Measurements from ENCODE around the gene KANK3. TPM values are rescaled to one million over a fixed set of nuclear protein-coding genes. Genes with fewer than 3 reads are reported as not detected.

KANK3 gene
- total and polyA plus RNA-seq, 9 of the 15 experiments (the other 6 are each of a cell fraction or from before 2014, with no cell fraction given) = 0.03 to 0.40 (median 0.08) TPM; not detected in 6

DNA sequence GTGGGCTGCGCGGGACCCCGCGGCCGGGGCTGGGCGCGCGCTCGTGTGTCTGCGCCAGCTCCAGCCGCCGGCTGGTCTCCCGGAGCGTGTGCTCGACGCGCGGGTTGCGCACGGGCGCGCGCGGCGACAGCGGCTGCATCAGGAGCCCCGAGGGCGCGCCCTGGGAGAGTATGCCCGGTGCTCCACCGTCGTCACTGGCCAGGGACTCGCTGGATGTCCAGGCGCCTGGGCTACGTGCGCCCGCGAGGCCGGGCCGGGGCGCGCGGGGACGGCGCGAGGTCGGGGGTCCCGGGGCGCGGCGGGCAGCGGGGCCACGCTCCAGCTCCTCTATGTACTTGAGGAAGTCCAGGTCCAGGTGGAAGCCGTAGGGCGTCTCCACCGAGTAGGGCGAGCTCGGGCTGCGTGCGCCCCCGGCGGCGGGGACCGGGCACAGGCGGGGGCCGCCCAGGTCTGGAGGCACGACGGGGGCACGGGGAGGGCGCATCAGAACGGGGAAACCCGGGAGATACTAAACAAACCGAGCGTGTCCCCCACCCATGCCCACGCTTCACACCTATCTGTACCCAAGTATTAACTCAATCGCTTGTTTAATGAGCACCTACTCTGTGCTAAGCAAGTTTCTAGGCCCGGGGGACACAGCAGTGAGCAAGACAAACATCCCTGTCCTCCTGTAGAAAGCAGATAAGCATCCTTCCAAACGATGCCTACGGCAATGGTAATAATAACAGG, 7.6 kb downstream of the KANK3 start:
- no peaks in the 10 kb centered on the region for H4K20me1 ChIP-seq (replicated peaks; ENCODE audit: control insufficient read depth, insufficient read depth, low read length)
- no peaks in the 10 kb centered on the region for H3K9me3 ChIP-seq (replicated peaks; ENCODE audit: control insufficient read depth, insufficient read depth, low read depth, low read length)
- H3K27ac ChIP-seq (ENCODE audit: extremely low read depth, low read depth, low read length) = no peak overlapping the region
- DNase-seq (ENCODE audit: extremely low read depth in 1 of 4, low spot score in 3 of 4) (peak in 2 of 4 experiments; percentile 47 to 52), FAIRE-seq (no peak), ATAC-seq (peak; percentile 60)
- ChIA-PET CTCF (ENCODE audit: low intra/inter-chr PET ratio) (interaction anchor here (0.7 kb wide), 1 partner anchor 17 kb away, joined by 3 read pairs; no protein-coding TSS in a partner anchor), POLR2A (interaction anchor here (0.6 to 3.8 kb wide), 6 partner anchors 8 to 68 kb away, joined by 3 to 34 read pairs (median 6); partner anchors contain the start of genes NDUFA7 and RPS28)
- H3K9me1 ChIP-seq (ENCODE audit: control insufficient read depth, insufficient read depth, low read length) = no peaks in the 10 kb centered on the region
- peak overlapping the region; percentile 45; the same call in 1 of the 2 replicates for H2AFZ ChIP-seq (ENCODE audit: low read depth, low read length)
- BruUV-seq (replicated peaks) = no TSS peak
- no peak overlapping the region for H3K4me2 ChIP-seq (ENCODE audit: insufficient read depth, low read length)
- peaks cover 0 to 36% of the 10 kb centered on the region in 2 experiments; a peak in 3 of 5 replicates for H3K4me1 ChIP-seq (replicated peaks in 1 of 2; ENCODE audit: control insufficient read depth in 2 of 2, insufficient read depth in 2 of 2, low read length in 2 of 2)
- H3K79me2 ChIP-seq (ENCODE audit: control insufficient read depth, insufficient read depth, low read length) = no peaks in the 10 kb centered on the region
- in situ Hi-C loops (cut with MboI) (no loop called here), intact Hi-C loops (cut with micrococcal nuclease) (no loop called here)
- WGBS (ENCODE audit: insufficient coverage, low coverage, missing lambda C conversion rate) = 20% methylated on average over 35 of the region's 79 CpGs
- H3K36me3 ChIP-seq (ENCODE audit: control insufficient read depth, insufficient read depth, low read length) = no peaks in the 10 kb centered on the region
- peak overlapping the region in 1 of 2 experiments; percentile 10; a peak in 1 of 4 replicates for H3K9ac ChIP-seq (ENCODE audit: insufficient read depth in 1 of 2, low read depth in 2 of 2, low read length in 2 of 2)
- H3K4me3 ChIP-seq = peak overlapping the region; percentile 30; the same call in 1 of the 2 replicates
- H3K27me3 ChIP-seq (ENCODE audit: control insufficient read depth in 2 of 2, insufficient read depth in 2 of 2, low read length in 2 of 2) = peaks cover 13 to 33% of the 10 kb centered on the region in 2 experiments; a peak in 4 of 5 replicates
- no peak for TF ChIP-seq SAFB2 (IDR thresholded peaks at IDR 0.05; ENCODE audit: borderline replicate concordance, low read depth, low read length, severe bottlenecking)
- TF ChIP-seq, protein P1, sequence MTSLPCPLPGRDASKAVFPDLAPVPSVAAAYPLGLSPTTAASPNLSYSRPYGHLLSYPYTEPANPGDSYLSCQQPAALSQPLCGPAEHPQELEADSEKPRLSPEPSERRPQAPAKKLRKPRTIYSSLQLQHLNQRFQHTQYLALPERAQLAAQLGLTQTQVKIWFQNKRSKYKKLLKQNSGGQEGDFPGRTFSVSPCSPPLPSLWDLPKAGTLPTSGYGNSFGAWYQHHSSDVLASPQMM (CRISPR knock-in tag; IDR thresholded peaks at IDR 0.05) = no peak
- TF ChIP-seq SAFB (IDR thresholded peaks at IDR 0.05; ENCODE audit: borderline replicate concordance, low read depth, low read length) = no peak
- TF ChIP-seq ZKSCAN1 (IDR thresholded peaks at IDR 0.05; ENCODE audit: low read depth, low read length) = 0 out of 2 replicates have a peak, but pooled peaks have one; percentile 6
- no peak for TF ChIP-seq MTA3 (IDR thresholded peaks at IDR 0.05; ENCODE audit: borderline replicate concordance)
- TF ChIP-seq, protein P2, sequence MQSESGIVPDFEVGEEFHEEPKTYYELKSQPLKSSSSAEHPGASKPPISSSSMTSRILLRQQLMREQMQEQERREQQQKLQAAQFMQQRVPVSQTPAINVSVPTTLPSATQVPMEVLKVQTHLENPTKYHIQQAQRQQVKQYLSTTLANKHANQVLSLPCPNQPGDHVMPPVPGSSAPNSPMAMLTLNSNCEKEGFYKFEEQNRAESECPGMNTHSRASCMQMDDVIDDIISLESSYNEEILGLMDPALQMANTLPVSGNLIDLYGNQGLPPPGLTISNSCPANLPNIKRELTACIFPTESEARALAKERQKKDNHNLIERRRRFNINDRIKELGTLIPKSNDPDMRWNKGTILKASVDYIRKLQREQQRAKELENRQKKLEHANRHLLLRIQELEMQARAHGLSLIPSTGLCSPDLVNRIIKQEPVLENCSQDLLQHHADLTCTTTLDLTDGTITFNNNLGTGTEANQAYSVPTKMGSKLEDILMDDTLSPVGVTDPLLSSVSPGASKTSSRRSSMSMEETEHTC (IDR thresholded peaks at IDR 0.05) = no peak
- TF ChIP-seq RFX7 (CRISPR knock-in tag; IDR thresholded peaks at IDR 0.05) = no peak
- TF ChIP-seq, protein P3, sequence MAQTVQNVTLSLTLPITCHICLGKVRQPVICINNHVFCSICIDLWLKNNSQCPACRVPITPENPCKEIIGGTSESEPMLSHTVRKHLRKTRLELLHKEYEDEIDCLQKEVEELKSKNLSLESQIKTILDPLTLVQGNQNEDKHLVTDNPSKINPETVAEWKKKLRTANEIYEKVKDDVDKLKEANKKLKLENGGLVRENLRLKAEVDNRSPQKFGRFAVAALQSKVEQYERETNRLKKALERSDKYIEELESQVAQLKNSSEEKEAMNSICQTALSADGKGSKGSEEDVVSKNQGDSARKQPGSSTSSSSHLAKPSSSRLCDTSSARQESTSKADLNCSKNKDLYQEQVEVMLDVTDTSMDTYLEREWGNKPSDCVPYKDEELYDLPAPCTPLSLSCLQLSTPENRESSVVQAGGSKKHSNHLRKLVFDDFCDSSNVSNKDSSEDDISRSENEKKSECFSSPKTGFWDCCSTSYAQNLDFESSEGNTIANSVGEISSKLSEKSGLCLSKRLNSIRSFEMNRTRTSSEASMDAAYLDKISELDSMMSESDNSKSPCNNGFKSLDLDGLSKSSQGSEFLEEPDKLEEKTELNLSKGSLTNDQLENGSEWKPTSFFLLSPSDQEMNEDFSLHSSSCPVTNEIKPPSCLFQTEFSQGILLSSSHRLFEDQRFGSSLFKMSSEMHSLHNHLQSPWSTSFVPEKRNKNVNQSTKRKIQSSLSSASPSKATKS (CRISPR knock-in tag; IDR thresholded peaks at IDR 0.05) = no peak
- 0 out of 2 replicates have a peak, but pooled peaks have one; percentile 7 for TF ChIP-seq SMC3 (conservative IDR thresholded peaks at IDR 0.05; ENCODE audit: insufficient read depth, low read depth, low read length)
- no peak for TF ChIP-seq ZNF76 (CRISPR knock-in tag; IDR thresholded peaks at IDR 0.05; ENCODE audit: borderline replicate concordance)
- TF ChIP-seq PHF21A (IDR thresholded peaks at IDR 0.05; ENCODE audit: borderline replicate concordance, low read depth) = peak; percentile 78; the same call in 1 of the 2 replicates
- TF ChIP-seq ZNF12 (CRISPR knock-in tag; IDR thresholded peaks at IDR 0.05) = no peak
- TF ChIP-seq KDM1A (IDR thresholded peaks at IDR 0.05) = peak in 1 of 2 experiments; percentile 31; a peak in 1 of 4 replicates
- TF ChIP-seq KLF13 (tag; IDR thresholded peaks at IDR 0.05; ENCODE audit: borderline replicate concordance, low read depth) = no peak
- TF ChIP-seq PRPF4 (IDR thresholded peaks at IDR 0.05; ENCODE audit: insufficient read depth, low read depth, low read length, poor library complexity, severe bottlenecking) = no peak
- TF ChIP-seq U2AF2 (optimal IDR thresholded peaks at IDR 0.05; ENCODE audit: low read depth, low read length) = no peak
- no peak for TF ChIP-seq NR4A1 (CRISPR knock-in tag; IDR thresholded peaks at IDR 0.05)
- TF ChIP-seq NR4A1 (tag; IDR thresholded peaks at IDR 0.05) = no peak

Measured in K562 (cell line).